HG03025 (cell line): ENCODE data around the gene U2SURP.
A peak's percentile ranks its signal among the peaks of the same experiment; 100 is the strongest.
"Not testable (repeated sequence)": the region's sequence is repeated elsewhere in the genome, so short reads cannot be mapped to it uniquely, and the experiment has no call there.

Experiments used
- ATAC-seq: cut with Tn5 transposase; IDR thresholded peaks from one replicate; pipeline ENCODE4 v1.9.1; 2021; ENCODE audit warnings: mild to moderate bottlenecking, moderate library complexity; ENCODE audit not compliant: unreplicated experiment, low FRiP score

Gene U2SURP

DNA sequence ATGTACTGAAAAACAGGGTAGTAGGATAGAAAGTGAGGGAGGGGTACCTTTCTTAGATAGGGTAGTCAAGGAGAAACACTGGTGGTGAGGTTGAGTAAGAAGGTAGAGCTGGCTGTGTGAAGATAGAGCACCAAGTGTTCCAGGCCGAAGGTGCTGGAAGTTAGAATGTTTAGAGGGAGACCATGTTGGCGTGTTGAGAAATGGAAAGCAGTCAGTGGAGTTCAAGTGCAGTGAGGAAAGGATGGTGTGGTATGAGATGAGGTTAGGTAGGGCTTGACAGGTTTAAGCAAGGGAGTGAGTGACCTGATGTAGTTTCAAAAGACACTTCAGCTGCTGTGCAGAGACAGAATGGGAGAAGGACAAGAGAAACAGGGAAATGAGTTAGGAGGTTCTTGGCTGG lies 64.0 kb downstream of the U2SURP start:
- ATAC-seq: no peak

DNA sequence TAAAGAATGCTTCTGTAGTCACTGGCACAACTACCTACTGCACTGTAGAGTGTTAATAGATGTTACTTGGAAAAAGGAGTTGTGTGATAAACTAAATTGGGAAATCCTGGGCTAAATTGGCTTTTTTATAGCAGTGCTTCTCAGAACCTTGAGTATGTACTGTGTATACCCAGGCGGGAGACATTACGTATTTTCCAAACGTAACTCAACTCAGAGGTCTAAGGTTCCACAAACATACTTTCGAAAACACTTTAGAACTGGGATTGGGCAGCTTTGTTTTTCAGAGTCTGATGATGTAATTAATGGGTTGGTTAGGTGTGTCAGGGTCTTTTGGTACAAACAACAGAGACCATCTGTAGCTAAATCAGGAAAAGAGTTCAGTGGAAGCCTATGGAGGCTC lies 64.7 kb downstream of the U2SURP start:
- ATAC-seq: no peak

DNA sequence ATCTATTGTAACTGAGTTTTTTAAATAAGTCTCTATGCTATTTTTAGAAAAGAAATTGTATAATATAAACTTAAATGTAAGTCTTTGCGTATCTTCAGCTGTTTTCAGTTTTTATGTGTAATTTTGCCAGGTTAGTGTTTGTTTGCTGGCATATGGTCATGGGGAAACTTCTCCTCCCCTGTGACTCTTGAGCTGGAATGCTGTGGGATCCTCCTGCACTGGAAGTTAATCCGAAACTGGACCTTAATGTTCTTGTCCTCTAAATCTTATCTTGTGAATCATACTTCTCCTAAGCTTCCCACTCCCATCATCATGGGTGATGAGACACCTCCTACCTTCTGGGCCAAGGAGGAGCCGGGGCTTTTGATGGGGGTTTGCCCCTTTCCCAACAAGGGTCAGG lies 65.8 kb downstream of the U2SURP start:
- no peak for ATAC-seq

DNA sequence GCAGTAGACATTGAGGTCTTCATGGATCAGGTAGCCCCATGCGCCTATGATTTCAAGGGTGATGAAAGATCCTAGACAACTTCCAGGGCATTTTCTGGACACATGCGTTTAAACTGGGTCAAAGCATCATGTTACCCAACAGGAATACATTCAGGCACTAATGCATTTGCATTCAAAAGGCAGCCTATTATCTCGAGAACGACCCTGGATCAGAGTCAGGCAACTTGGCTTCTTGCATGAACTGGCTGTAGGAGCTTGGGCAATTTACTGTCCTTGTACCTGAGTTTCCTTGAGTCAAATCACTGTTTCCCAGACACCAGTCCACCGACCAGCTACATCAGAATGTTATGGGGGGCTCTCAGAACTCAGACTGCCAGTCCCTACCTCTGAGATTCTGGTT lies 66.7 kb downstream of the U2SURP start:
- no peak for ATAC-seq

DNA sequence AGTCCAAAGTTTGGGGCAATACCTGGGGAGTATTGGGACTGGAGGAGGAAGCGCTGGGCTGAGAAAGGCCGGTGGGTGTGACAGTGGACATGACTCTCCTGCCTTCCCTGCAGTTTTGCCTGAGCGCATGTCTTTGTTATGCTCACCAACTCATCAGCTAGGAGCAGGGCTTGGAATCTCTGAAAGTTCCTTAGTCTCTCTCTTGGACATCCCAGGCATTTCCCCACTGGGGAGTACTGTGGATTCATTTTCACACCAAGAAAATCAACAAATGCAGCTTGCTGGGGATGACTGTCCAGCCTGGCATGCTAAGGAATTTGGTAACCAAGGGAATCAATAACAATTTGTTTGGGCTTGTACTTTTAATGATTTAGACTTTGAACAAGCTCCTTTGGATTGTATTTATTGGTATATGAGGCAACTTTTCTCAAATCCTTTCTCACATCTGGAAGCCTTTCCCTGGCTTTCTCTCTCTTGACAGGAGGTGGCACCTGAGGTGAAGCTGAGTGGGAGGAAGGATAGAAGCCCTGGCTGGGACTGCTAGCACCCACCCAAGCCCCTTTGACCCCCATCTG lies 69.7 kb downstream of the U2SURP start:
- no peak for ATAC-seq

DNA sequence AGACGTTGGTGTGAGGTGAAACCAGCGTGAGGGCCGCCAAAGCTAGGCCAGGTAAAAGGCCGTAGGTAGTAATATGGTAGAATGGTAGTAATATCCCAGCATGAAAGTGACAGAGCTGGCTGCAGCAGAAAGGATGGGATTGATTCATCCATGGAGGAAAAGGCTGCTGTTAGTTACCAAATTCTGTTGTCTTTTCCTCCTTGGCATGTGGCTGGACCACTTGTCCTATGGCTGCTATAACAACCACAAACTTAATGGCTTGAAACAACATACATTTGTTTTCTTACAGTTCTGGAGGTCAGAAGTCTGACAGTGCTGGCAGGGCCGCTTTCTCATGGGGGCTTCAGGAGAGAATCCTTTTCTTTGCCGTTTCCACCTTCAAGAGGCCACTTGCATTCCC lies 70.4 kb downstream of the U2SURP start:
- ATAC-seq: no peak

DNA sequence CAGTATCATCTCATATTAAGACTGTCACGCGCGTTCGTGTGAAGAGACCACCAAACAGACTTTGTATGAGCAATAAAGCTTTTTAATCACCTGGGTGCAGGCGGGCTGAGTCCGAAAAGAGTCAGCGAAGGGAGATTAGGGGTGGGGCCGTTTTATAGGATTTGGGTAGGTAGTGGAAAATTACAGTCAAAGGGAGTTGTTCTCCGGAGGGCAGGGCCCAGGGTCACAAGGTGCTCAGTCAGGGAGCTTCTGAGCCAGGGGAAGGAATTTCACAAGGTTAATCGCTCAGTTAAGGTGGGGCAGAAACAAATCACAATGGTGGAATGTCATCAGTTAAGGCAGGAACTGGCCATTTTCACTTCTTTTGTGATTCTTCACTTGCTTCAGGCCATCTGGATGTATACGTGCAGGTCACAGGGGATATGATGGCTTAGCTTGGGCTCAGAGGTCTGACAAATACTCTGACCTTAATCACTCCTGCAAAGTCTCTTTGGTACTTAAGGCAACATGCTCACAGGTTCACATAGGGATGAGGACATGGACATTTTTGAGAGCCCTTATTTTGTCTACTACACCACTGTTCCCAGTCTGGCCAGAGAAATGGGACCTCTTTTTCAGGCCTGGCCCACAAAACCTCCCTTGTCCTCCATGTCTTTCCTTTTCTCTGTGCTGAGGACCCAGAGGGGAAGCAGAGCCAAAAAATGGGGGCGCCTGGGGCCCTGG lies 71.1 kb downstream of the U2SURP start:
- ATAC-seq: not testable (repeated sequence)

DNA sequence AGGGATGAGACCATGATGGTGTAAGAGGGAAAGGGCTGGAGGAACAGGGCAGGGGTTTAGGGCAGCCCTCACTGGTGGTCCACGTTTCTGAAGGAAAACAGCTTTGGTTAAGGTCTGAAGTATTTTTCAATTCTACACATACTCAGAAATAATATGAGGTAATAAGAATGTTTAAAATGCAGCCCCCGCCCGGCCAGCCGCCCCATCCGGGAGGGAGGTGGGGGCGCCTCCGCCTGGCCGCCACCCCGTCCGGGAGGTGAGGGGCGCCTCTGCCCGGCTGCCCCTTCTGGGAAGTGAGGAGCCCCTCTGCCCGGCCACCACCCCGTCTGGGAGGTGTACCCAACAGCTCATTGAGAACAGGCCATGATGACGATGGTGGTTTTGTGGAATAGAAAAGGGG lies 72.2 kb downstream of the U2SURP start:
- ATAC-seq: not testable (repeated sequence)

DNA sequence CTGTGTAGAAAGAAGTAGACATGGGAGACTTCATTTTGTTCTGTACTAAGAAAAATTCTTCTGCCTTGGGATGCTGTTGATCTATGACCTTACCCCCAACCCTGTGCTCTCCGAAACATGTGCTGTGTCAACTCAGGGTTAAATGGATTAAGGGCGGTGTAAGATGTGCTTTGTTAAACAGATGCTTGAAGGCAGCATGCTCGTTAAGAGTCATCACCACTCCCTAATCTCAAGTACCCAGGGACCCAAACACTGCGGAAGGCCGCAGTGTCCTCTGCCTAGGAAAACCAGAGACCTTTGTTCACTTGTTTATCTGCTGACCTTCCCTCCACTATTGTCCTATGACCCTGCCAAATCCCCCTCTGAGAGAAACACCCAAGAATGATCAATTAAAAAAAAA lies 72.6 kb downstream of the U2SURP start:
- ATAC-seq: not testable (repeated sequence)

DNA sequence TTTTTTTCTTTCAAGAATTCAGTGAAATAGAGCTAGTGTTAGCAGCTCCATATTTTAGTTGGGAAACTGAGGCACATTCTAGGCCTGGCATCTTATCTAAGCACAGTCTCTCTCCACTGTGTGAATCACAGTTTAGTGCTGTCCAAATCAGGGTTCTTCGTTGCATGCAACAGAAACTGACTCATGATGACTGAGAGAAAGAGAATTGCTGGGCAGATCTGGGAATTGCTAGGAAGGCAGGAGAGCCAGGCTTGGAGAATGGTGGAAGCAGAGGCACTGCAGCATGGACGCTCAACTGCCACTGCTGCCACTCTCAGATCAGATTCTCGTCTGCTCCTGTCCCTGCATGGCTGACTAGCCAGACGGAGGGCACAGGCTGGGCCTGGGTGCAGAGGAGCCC lies 77.5 kb downstream of the U2SURP start:
- ATAC-seq: no peak

DNA sequence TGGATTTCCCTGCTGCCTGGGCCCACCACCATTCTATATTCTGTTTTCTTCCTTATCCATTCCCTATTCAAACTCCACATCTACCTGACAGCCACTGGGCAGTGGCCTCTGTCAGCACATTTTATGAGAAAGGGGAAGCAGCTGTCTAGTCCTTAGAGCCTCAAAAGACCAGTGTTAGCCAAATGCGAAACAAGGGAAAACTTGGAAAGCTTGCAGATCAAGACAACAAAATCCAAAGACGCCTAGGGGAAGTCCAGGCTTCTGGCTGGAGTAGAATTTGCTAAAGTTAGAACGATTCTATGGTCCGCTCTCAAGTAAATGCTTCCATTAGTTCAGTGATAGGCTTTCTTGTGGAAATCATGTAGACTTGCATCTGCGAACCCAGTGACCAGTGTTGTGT lies 78.8 kb downstream of the U2SURP start:
- ATAC-seq: no peak

DNA sequence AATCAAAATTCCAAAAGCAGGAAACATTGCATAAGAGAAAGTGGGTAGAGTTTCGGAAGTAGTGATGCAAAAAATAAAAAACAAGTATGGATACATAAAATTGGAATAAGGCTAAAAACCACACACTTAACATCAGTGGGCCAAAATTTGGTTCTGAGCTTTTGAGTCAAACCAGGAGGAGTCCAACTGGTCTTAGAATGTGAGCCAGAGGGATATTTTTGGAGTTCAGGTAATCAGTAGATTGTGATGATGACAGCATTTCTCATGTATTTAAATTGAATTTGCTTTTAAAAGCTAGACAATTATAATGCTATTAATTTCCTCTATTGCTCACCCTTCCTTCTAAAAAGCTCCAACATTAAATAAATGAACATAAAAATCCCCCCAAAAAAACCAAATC lies 80.0 kb downstream of the U2SURP start:
- ATAC-seq: no peak

DNA sequence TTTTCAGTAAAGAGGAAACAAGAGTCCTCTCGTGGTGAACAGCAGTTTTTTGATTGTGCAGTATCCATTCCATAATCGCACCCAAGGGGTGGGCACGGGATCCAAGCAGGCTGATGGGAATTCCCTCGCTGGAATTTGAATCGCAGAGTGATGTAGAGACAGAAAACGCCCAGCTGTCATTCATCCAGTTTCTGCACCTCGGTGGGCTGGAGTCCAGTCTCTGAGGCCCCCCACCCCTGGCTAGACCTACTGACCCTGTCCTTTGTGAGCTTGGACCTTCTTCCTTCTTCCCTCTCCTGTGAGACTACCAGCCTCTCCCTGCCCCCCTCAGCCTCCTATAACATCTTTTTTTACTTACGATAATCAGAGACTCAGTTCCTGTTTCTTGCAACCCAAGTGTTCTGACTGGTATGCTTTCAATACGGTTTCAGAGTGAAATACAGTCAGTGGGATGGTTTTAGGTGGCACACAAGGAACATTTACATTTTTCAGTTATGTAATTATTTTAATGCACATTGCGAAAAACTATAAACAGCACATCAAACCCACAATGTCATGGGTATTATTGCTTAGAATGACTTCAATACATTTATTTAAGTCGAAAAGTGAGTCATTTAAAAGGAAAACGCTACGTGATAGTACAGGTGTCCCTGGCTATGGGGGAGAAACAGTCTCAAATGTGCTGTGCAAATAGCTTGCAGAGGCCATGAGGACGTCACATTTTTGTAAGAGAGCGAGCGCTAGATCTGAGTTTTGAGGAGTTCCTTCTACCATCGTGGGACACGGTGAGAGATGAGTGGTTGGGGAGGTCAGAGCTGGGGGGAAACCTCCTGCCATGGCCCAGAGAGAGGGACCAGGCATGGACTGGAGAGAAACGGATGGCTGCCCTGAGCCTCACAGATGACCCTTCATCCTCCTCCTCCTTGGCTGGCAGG lies 80.7 kb downstream of the U2SURP start:
- ATAC-seq: peak; percentile 86

DNA sequence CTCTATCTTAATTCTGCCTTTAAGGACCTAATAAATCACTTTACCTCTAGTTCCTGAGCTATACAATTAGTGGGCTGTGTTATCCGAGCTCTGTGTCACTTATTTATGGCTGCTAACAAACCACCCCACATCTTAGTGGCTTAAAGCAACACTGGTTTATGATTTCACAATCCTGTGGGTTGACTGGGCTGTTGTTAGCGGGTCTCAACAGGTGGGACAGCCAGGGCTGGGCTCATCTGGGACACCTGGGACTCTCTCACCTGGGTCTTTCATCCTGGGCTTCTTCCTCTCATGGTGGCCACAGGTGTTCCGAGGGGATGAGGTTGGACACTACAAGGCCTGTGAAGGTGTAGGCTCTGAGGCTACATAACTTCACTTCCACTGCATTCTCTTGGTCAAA lies 82.4 kb downstream of the U2SURP start:
- ATAC-seq: no peak

DNA sequence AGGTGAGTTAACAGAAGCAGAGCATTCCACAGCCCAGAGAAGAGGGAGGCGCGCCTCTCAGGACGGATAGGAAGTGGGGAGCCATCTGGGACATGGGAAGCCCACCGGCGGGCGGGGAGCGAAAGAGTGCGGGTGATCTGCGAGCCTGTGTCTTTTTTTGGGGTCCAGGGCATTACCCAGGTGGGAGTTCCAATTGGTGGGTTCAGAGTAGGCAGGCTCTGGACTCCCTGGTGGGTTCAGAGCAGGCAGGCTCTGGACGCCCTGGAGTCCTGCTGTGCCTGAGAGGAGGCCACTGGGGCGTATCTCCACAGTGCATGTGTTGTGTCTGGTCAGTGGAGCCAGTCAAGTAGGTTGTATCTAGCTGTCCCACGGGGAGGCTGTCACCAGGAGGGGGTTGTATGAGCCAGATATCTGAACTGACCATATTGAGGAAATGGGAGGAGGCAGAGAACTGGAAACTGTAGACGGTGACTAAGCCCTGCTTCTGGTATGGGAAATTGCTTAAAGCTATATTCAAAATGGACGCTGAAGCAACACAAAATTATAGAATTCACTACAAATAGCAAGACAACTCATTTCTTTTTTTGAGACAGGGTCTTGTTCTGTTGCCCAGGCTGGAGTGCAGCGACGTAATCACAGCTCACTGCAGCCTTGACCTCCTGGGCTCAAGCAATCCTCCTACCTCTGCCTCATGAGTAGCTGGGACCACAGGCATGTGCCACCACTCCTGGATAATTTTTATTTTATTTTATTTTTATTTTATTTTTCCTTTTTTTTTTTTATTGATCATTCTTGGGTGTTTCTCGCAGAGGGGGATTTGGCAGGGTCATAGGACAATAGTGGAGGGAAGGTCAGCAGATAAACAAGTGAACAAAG lies 83.7 kb downstream of the U2SURP start:
- ATAC-seq: no peak

DNA sequence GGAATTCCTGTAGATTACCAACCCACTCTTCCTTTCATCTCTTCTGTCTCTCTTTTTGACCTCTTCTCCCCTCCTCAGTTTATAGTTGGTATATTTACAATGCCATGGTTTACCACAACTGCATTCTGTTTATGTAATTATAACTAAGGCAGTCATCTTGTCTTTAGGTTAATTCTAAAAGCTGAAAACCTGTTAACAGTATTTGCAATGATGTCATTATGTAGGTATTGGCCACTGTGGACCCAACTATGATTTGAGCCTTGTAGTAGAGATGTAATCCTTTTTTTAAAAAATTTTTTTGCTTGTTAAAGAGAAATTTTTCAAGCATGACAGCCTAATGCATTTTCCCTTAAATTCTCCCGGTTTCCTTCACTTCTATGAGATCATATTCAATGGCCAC lies 87.5 kb downstream of the U2SURP start:
- ATAC-seq: no peak

DNA sequence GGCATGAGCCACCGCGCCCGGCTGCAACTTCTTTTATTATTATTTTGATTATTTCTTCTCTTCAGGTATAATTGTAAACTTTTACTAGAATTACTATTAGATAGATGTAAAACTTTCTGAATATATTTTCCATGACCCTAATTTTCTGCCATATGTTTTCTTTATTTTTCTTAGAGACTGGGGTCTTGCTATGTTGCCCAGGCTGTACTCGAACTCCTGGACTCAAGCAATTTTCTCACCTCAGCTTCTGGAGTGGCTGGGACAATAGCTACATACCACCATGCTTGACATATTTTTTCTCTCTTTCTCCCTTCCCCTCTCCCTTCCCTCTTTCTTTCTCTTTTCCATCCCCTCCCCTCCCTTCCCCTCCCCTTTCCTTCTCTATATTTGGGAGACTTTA lies 88.6 kb downstream of the U2SURP start:
- ATAC-seq: no peak

DNA sequence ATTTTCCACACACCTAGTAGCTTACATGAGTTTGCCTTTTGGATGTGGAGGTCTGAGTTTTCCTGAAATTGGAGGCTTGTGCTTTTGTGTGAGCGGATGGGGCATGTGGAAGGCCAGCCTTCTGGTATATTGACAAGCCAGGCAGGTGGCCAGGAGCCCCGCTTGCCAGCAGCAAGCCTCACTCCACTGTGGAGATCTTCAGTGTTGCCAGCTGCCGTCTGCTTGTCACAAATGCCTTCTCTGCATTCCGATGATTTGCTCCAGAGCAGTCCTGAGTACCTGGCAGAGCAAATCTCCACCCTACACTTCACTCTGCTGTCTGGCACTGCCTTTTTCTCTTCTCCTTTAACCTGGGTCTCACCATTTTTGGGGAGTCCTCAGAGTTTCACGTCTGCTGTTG lies 89.1 kb downstream of the U2SURP start:
- ATAC-seq: no peak

DNA sequence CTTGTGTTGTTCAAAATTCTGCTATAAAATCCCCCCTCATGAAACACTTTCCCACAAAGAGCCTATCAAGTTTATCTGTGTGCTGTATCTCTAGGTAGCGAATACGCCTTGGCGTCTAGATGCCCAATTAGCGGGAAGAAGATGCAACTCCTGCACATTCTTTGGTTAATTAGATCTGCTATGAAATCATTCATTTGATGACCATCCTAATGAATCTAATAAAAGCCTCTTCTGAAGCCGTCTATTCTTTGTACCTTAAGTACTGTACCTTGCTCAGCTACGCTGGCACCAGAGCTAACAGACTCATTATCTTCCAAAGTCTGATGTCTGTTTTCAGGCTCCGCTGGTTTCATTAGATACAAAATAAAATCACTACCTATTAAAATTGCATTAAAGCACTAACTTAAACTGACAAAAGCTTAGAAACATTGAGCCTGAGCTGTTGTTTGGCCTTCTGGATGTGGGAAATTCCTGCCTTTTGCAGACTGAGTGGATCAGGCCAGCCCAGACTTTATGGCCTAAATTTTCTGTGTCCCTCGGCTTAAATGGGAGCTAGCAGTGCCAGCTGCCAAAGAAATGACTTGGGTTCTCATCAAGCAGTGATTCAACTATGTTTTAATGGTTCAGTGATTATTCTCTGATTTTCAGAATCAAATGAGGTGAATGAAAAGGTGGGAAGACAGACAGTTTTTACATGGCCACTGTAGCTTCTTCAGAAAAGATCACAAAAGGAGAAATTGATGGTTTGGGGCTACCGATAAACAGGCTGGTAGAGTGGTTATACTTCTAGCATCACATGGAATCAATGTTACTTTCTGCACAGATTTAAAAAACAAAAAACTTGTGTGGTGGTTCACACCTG lies 89.8 kb downstream of the U2SURP start:
- ATAC-seq: no peak

DNA sequence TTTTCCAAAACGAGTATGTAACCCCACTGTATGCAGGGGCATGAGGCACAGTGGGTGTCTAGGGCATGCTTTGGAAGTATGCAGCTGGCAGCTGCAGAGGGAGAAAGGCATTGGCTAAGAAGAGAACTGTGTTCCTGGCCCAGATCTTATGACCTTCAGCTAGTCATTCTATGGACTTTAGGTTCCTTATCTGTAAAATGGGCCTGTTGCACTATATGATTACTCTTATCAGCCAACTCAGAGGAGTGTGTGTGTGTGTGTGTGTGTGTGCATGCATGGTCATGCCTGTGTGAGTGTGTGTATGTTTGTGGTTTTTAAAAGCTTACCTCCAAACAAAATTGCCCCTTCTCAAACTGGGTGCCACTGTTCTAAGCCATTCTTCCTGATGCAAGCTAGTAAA lies 90.8 kb downstream of the U2SURP start:
- no peak for ATAC-seq
